ENCODE measurements around the gene EN1.

The EN1 gene

GRCh38 chr2:118846953-118847761, at the start of gene EN1:
EN1 (minus strand) TSS chr2:118847648; CDS start chr2:118847167, 481 bp downstream.
- DNase-seq (ENCODE audit: low read depth), result peak; percentile 31

GRCh38 chr2:118893100-118893499, 45.7 kb upstream of the EN1 start:
- no peak for DNase-seq (ENCODE audit: low read depth)

GRCh38 chr2:118889995-118890394, 42.5 kb upstream of the EN1 start:
- no peak for DNase-seq (ENCODE audit: low read depth)

GRCh38 chr2:118883792-118884191, 36.3 kb upstream of the EN1 start:
- DNase-seq (ENCODE audit: low read depth), result no peak

- peak; percentile 55 for DNase-seq (ENCODE audit: low read depth)
Observed at GRCh38 chr2:118882693-118883336, 35.4 kb upstream of the EN1 start.

GRCh38 chr2:118881490-118882129, 34.2 kb upstream of the EN1 start:
- DNase-seq (ENCODE audit: low read depth), result peak; percentile 47

GRCh38 chr2:118880501-118880900, 33.1 kb upstream of the EN1 start:
- DNase-seq (ENCODE audit: low read depth), result no peak

- DNase-seq (ENCODE audit: low read depth), result no peak
Observed at GRCh38 chr2:118878531-118879149, 31.2 kb upstream of the EN1 start.

GRCh38 chr2:118875318-118875717, 27.9 kb upstream of the EN1 start:
- DNase-seq (ENCODE audit: low read depth), result no peak

- DNase-seq (ENCODE audit: low read depth), result no peak
Observed at GRCh38 chr2:118874324-118874723, 26.9 kb upstream of the EN1 start.

- DNase-seq (ENCODE audit: low read depth), result peak; percentile 64
Observed at GRCh38 chr2:118865106-118865505, 17.7 kb upstream of the EN1 start.

GRCh38 chr2:118864207-118864606, 16.8 kb upstream of the EN1 start:
- no peak for DNase-seq (ENCODE audit: low read depth)

- DNase-seq (ENCODE audit: low read depth), result no peak
Observed at GRCh38 chr2:118861731-118862130, 14.3 kb upstream of the EN1 start.

- DNase-seq (ENCODE audit: low read depth), result no peak
Observed at GRCh38 chr2:118861242-118861641, 13.8 kb upstream of the EN1 start.

- no peak for DNase-seq (ENCODE audit: low read depth)
Observed at GRCh38 chr2:118860506-118860905, 13.1 kb upstream of the EN1 start.

- no peak for DNase-seq (ENCODE audit: low read depth)
Observed at GRCh38 chr2:118859157-118859770, 11.8 kb upstream of the EN1 start.

- no peak for DNase-seq (ENCODE audit: low read depth)
Observed at GRCh38 chr2:118858485-118859156, 11.2 kb upstream of the EN1 start.

GRCh38 chr2:118857677-118858484, 10.4 kb upstream of the EN1 start:
- DNase-seq (ENCODE audit: low read depth), result no peak

GRCh38 chr2:118856978-118857676, 9.7 kb upstream of the EN1 start:
- DNase-seq (ENCODE audit: low read depth), result no peak

GRCh38 chr2:118856330-118856977, 9.0 kb upstream of the EN1 start:
- no peak for DNase-seq (ENCODE audit: low read depth)
